Peyer's patch (tissue), 4 donors: ENCODE results near the gene MBTPS1. TPM values are rescaled to one million over a fixed set of nuclear protein-coding genes. Genes with fewer than 3 reads are reported as not detected.

Source experiments
- DNase-seq, 3 donors: peaks; one replicate each; pipeline ENCODE4 v3.0.0-alpha.2; 2017 to 2019
- H3K27ac ChIP-seq, 4 donors: fragments of 200-600 bp; sonication (generic); one replicate each; pipeline ENCODE4 v1.5.1; 2016 to 2019
- H3K27me3 ChIP-seq, 2 donors: fragments of 200-600 bp; sonication (generic); one replicate each; pipeline ENCODE4 v1.5.1; 2019
- H3K36me3 ChIP-seq, 3 donors: fragments of 200-600 bp; sonication (generic); one replicate each; pipeline ENCODE4 v1.5.1; 2016 to 2019
- H3K4me1 ChIP-seq, 4 donors: fragments of 200-600 bp; sonication (generic); one replicate each; pipeline ENCODE4 v1.5.1; 2016 to 2019
- H3K4me3 ChIP-seq, 4 donors: fragments of 200-600 bp; sonication (generic); 1 replicate in 3 of 4; 2 replicates in 1 of 4; pipeline ENCODE4 v1.5.1; 2016 to 2019; ENCODE audit warnings: mild to moderate bottlenecking in 1 of 4
- H3K9me3 ChIP-seq, 4 donors: fragments of 200-600 bp; sonication (generic); one replicate each; pipeline ENCODE4 v1.5.1; 2016 to 2019; ENCODE audit warnings: mild to moderate bottlenecking in 1 of 4
- POLR2A ChIP-seq, 2 donors: fragments of 450-650 bp; IDR thresholded peaks; one replicate each; pipeline ENCODE4 v1.5.1; 2017; ENCODE audit warnings: antibody characterized with exemption in 2 of 2, mild to moderate bottlenecking in 2 of 2, moderate library complexity in 2 of 2
- total RNA-seq, 4 donors: library from RNA; depleted of rRNA; stranded (reverse); fragments of >200 nt; gene quantifications; one replicate each; pipeline ENCODE4 v1.1.0, GENCODE V29; 2016
- TF ChIP-seq, protein P1 (sequence below), 6 experiments: fragments of 450-650 bp in 4 of 6; fragments of 200-600 bp in 2 of 6; sonication (generic) in 1 of 6; IDR thresholded peaks; one replicate each; pipeline ENCODE4 v1.5.1; 2017 to 2019; ENCODE audit warnings: antibody characterized with exemption in 6 of 6, mild to moderate bottlenecking in 3 of 6, moderate library complexity in 1 of 6

Gene MBTPS1
- total RNA-seq, 4 donors from 2014 or later, result 79.0 to 104 (median 91.7) TPM

DNA sequence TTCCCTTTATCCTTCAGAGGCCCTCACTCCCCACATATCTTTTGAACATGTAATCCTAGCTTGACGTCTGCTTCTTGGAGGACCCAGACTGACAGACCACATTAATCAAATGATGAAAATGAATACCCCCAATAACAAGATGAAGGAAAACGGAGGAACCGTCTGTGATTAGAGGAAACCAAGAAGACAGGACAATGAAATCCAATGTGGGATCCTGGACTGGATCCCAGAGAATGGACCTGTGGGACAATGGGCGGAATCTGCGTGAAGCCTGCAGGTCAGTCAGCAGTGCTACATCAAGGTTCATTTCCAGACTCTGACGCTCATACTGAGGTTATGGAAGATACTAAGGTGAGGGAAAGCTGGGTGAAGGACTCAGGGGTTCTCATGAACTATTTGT is 35.9 kb downstream of the MBTPS1 start:
- no peak for DNase-seq
- no peaks in the 10 kb centered on the region for H3K4me1 ChIP-seq
- H3K27ac ChIP-seq, result no peak overlapping the region
- H3K9me3 ChIP-seq, result no peaks in the 10 kb centered on the region
- no peak for TF ChIP-seq POLR2A (IDR thresholded peaks at IDR 0.05)
- TF ChIP-seq, protein P1, sequence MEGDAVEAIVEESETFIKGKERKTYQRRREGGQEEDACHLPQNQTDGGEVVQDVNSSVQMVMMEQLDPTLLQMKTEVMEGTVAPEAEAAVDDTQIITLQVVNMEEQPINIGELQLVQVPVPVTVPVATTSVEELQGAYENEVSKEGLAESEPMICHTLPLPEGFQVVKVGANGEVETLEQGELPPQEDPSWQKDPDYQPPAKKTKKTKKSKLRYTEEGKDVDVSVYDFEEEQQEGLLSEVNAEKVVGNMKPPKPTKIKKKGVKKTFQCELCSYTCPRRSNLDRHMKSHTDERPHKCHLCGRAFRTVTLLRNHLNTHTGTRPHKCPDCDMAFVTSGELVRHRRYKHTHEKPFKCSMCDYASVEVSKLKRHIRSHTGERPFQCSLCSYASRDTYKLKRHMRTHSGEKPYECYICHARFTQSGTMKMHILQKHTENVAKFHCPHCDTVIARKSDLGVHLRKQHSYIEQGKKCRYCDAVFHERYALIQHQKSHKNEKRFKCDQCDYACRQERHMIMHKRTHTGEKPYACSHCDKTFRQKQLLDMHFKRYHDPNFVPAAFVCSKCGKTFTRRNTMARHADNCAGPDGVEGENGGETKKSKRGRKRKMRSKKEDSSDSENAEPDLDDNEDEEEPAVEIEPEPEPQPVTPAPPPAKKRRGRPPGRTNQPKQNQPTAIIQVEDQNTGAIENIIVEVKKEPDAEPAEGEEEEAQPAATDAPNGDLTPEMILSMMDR (IDR thresholded peaks at IDR 0.05), result no peak
- no peaks in the 10 kb centered on the region for H3K27me3 ChIP-seq
- peaks cover 0 to 77% (median 3%) of the 10 kb centered on the region in 3 donors for H3K36me3 ChIP-seq
- no peak overlapping the region for H3K4me3 ChIP-seq

DNA sequence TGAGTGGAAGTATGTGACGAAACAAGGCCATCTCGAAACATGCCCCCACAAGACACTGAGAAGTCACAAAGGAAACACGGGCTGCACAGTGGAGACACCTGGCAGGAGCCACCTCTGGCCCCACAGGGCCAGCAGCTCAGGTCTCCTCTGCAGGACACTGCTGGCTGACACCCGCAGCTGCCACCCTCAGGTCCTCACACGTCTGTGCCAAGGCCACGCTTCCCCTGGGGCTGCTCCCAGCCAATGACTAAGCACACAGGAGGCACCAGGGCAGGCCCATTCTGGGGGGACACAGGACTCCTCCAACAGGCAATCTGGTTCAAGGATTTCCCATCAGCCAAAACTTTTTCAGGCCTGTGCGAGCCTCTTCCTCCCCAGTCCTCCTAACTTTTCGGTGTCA is 36.4 kb downstream of the MBTPS1 start:
- no peak for DNase-seq
- Histone ChIP-seq H3K27me3 (no peaks in the 10 kb centered on the region), H3K4me1 (no peaks in the 10 kb centered on the region), H3K9me3 (no peaks in the 10 kb centered on the region), H3K27ac (no peak overlapping the region), H3K4me3 (no peak overlapping the region), H3K36me3 (peaks cover 0 to 80% (median 3%) of the 10 kb centered on the region in 3 donors)
- TF ChIP-seq, protein P1 (IDR thresholded peaks at IDR 0.05), result no peak
- no peak for TF ChIP-seq POLR2A (IDR thresholded peaks at IDR 0.05)

DNA sequence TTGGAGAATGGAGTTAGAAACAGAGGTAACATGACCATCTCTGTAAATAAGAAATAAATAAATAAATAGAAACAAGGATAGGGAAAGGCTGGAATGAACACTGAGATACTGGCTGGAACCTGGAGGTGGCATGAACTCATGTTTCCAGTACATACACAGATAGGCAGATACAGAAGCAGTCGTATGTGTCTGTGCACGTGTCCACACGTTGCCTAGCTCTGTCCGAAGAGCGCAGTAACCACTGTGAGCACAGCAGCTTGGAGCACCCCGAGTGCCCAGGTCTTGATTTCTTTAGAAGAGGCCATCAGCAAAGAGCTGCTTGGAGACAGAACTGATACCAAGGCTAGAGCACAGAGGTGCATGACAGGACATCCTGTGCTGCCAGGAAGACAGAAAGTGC is 37.1 kb downstream of the MBTPS1 start:
- Histone ChIP-seq H3K36me3 (peaks cover 0 to 81% (median 3%) of the 10 kb centered on the region in 3 donors), H3K4me3 (no peak overlapping the region), H3K27ac (no peak overlapping the region), H3K27me3 (no peaks in the 10 kb centered on the region), H3K9me3 (no peaks in the 10 kb centered on the region), H3K4me1 (no peaks in the 10 kb centered on the region)
- DNase-seq, result no peak
- no peak for TF ChIP-seq POLR2A (IDR thresholded peaks at IDR 0.05)
- TF ChIP-seq, protein P1 (IDR thresholded peaks at IDR 0.05), result no peak

- TF ChIP-seq, protein P1 (IDR thresholded peaks at IDR 0.05), result no peak
- TF ChIP-seq POLR2A (IDR thresholded peaks at IDR 0.05), result no peak
- Histone ChIP-seq H3K27ac (no peak overlapping the region), H3K4me1 (no peaks in the 10 kb centered on the region), H3K36me3 (peaks cover 0 to 93% (median 0%) of the 10 kb centered on the region in 3 donors), H3K4me3 (no peak overlapping the region), H3K27me3 (no peaks in the 10 kb centered on the region), H3K9me3 (no peaks in the 10 kb centered on the region)
- no peak for DNase-seq
Observed at GRCh38 chr16:84075376-84075775, 41.4 kb downstream of the MBTPS1 start.

DNA sequence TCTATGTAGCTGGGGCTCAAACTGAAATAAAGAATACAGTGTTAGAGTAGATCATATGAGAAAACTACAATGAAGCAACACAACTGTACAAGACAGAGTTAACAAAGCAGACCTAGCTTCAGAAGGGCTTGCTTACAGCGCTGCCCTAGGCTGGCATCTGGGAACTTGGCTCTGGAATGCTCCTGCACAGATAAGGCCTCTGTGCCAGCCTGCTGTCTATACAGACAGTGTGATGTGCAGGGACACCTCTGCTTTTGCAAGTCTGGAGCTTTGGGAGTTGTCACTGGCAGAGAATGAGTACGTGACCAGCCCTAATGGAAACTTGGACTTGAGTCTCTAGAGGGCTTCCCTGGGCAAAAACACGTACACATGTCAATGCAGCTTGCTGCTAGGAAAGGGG is 42.0 kb downstream of the MBTPS1 start:
- H3K36me3 ChIP-seq, result peaks cover 0 to 93% (median 0%) of the 10 kb centered on the region in 3 donors
- no peak for TF ChIP-seq POLR2A (IDR thresholded peaks at IDR 0.05)
- TF ChIP-seq, protein P1 (IDR thresholded peaks at IDR 0.05), result no peak
- no peaks in the 10 kb centered on the region for H3K4me1 ChIP-seq
- no peak overlapping the region for H3K27ac ChIP-seq
- DNase-seq, result no peak
- no peak overlapping the region for H3K4me3 ChIP-seq
- no peaks in the 10 kb centered on the region for H3K27me3 ChIP-seq
- no peaks in the 10 kb centered on the region for H3K9me3 ChIP-seq

DNA sequence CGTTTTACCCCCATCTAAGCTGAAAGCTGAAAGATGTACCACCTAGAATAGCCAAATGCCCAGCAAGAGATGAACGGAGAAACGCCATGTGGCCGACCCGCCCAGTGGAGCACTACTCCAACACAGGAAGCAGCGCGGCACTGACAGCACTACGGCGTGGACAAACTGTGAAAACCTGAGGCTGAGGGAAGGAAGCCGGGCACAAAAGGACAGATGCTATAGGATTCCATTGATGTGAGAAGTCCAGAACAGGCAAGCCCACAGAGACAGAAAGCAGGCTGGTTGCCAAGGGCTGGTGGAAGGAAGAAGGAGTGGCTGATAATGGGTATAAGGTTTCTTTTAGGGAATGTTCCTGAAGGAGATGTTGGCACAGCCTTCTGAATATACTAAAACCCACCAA is 44.7 kb downstream of the MBTPS1 start:
- peaks cover 0 to 95% (median 0%) of the 10 kb centered on the region in 3 donors for H3K36me3 ChIP-seq
- H3K4me1 ChIP-seq, result no peaks in the 10 kb centered on the region
- no peak overlapping the region for H3K4me3 ChIP-seq
- DNase-seq, result no peak
- TF ChIP-seq, protein P1 (IDR thresholded peaks at IDR 0.05), result no peak
- TF ChIP-seq POLR2A (IDR thresholded peaks at IDR 0.05), result no peak
- H3K27me3 ChIP-seq, result no peaks in the 10 kb centered on the region
- no peaks in the 10 kb centered on the region for H3K9me3 ChIP-seq
- H3K27ac ChIP-seq, result no peak overlapping the region
